HG03439 (cell line): ENCODE data around the gene RNF169.
"Not testable (repeated sequence)": the region's sequence is repeated elsewhere in the genome, so short reads cannot be mapped to it uniquely, and the experiment has no call there.

Source experiments
- ATAC-seq: cut with Tn5 transposase; IDR thresholded peaks from one replicate; pipeline ENCODE4 v1.9.1; 2021; ENCODE audit warnings: mild to moderate bottlenecking, moderate library complexity; ENCODE audit not compliant: unreplicated experiment

The RNF169 gene

GRCh38 chr11:74819400-74819799, 70.8 kb downstream of the RNF169 start:
- ATAC-seq, result no peak

GRCh38 chr11:74820763-74821162, 72.1 kb downstream of the RNF169 start:
- ATAC-seq, result no peak

- ATAC-seq, result no peak
Measured at GRCh38 chr11:74822170-74822569, 73.5 kb downstream of the RNF169 start.

GRCh38 chr11:74824285-74824982, 75.8 kb downstream of the RNF169 start:
- no peak for ATAC-seq

GRCh38 chr11:74825596-74825995, 76.9 kb downstream of the RNF169 start:
- not testable (repeated sequence) for ATAC-seq

- ATAC-seq, result no peak
Measured at GRCh38 chr11:74826901-74827300, 78.3 kb downstream of the RNF169 start.

- ATAC-seq, result no peak
Measured at GRCh38 chr11:74837191-74837590, 88.5 kb downstream of the RNF169 start.

- ATAC-seq, result no peak
Measured at GRCh38 chr11:74838188-74838587, 89.5 kb downstream of the RNF169 start.

- ATAC-seq, result no peak
Measured at GRCh38 chr11:74839446-74839845, 90.8 kb downstream of the RNF169 start.

- ATAC-seq, result no peak
Measured at GRCh38 chr11:74839971-74840370, 91.3 kb downstream of the RNF169 start.

GRCh38 chr11:74840486-74840885, 91.8 kb downstream of the RNF169 start:
- ATAC-seq, result no peak

- no peak for ATAC-seq
Measured at GRCh38 chr11:74842967-74843366, 94.3 kb downstream of the RNF169 start.

GRCh38 chr11:74844072-74844471, 95.4 kb downstream of the RNF169 start:
- ATAC-seq, result no peak

GRCh38 chr11:74844865-74845264, 96.2 kb downstream of the RNF169 start:
- ATAC-seq, result no peak

GRCh38 chr11:74845978-74846517, 97.4 kb downstream of the RNF169 start:
- ATAC-seq, result no peak

GRCh38 chr11:74846770-74847169, 98.1 kb downstream of the RNF169 start:
- ATAC-seq, result no peak

- no peak for ATAC-seq
Measured at GRCh38 chr11:74847395-74847794, 98.7 kb downstream of the RNF169 start.

GRCh38 chr11:74847895-74848294, 99.2 kb downstream of the RNF169 start:
- no peak for ATAC-seq

- ATAC-seq, result no peak
Measured at GRCh38 chr11:74849525-74850391, 101.1 kb downstream of the RNF169 start.

- ATAC-seq, result no peak
Measured at GRCh38 chr11:74853223-74853622, 104.6 kb downstream of the RNF169 start.

- no peak for ATAC-seq
Measured at GRCh38 chr11:74860743-74861142, 112.1 kb downstream of the RNF169 start.

- ATAC-seq, result no peak
Measured at GRCh38 chr11:74863410-74863809, 114.8 kb downstream of the RNF169 start.
